Upper lobe of left lung (tissue), 6 donors: ENCODE measurements around the gene MMP23B. TPM values are rescaled to one million over a fixed set of nuclear protein-coding genes. Genes with fewer than 3 reads are reported as not detected.
"Not testable (repeated sequence)": the region's sequence is repeated elsewhere in the genome, so short reads cannot be mapped to it uniquely, and the experiment has no call there.

Experiments
- ATAC-seq, 2 donors: fragments of 200-7000 bp; cut with Tn5 transposase; one replicate each; pipeline ENCODE4 v1.9.1; 2022; ENCODE audit warnings: mild to moderate bottlenecking in 2 of 2, moderate library complexity in 2 of 2; ENCODE audit not compliant: low FRiP score in 2 of 2
- DNase-seq, 2 donors: peaks; one replicate each; pipeline ENCODE4 v3.0.0-alpha.2; 2019 to 2020
- H3K27ac ChIP-seq, 4 donors: fragments of 200-600 bp; sonication (generic); one replicate each; pipeline ENCODE4 v1.5.1; 2016 to 2019
- H3K27me3 ChIP-seq, 4 donors: fragments of 200-600 bp; sonication (generic); one replicate each; pipeline ENCODE4 v1.5.1; 2017 to 2019
- H3K36me3 ChIP-seq, 4 donors: fragments of 200-600 bp; sonication (generic); one replicate each; pipeline ENCODE4 v1.5.1; 2016 to 2019
- H3K4me1 ChIP-seq, 4 donors: fragments of 200-600 bp; sonication (generic); one replicate each; pipeline ENCODE4 v1.5.1; 2018 to 2019
- H3K4me3 ChIP-seq, 4 donors: fragments of 200-600 bp; sonication (generic); one replicate each; pipeline ENCODE4 v1.5.1; 2017 to 2019; ENCODE audit warnings: mild to moderate bottlenecking in 2 of 4, moderate library complexity in 1 of 4
- H3K9me3 ChIP-seq, 4 donors: fragments of 200-600 bp; sonication (generic); one replicate each; pipeline ENCODE4 v1.5.1; 2018 to 2019
- EP300 ChIP-seq, 4 donors: sonication (generic); formaldehyde crosslinking; IDR thresholded peaks; one replicate each; pipeline ENCODE4 v1.5.1; 2017; ENCODE audit warnings: antibody characterized with exemption in 4 of 4, control low read depth in 2 of 4
- POLR2A ChIP-seq, 4 donors: fragments of 450-650 bp; IDR thresholded peaks; one replicate each; pipeline ENCODE4 v1.5.1; 2016 to 2017; ENCODE audit warnings: antibody characterized with exemption in 4 of 4, mild to moderate bottlenecking in 2 of 4
- POLR2AphosphoS5 ChIP-seq, 2 donors: sonication (generic); formaldehyde crosslinking; IDR thresholded peaks; one replicate each; pipeline ENCODE4 v1.5.1; 2017; ENCODE audit warnings: antibody characterized with exemption in 2 of 2
- WGBS, 2 donors: methylation state at CpG; one replicate each; pipeline ENCODE4 v1.1.5; 2017 to 2018; 5-methylcytosine and 5-hydroxymethylcytosine counted together
- total RNA-seq, 6 donors: library from RNA; depleted of rRNA in 4 of 6; stranded (reverse); fragments of >200 nt in 4 of 6; gene quantifications; one replicate each; pipeline versions ENCODE4 v1.1.0 to v1.2.1, GENCODE V29; 2016 to 2021
- TF ChIP-seq, protein P1 (sequence below), 6 experiments: fragments of 450-650 bp in 4 of 6; fragments of 200-600 bp in 2 of 6; sonication (generic) in 2 of 6; IDR thresholded peaks; one replicate each; pipeline ENCODE4 v1.5.1; 2016 to 2019; ENCODE audit warnings: antibody characterized with exemption in 6 of 6
- donor health status: DM: no; HTN: no; CAD: no; lungs with moderate emphysema.
- donor health status: DM: no; HTN: yes; CAD: no; lungs with severe emphysema.

Gene MMP23B
- total RNA-seq, 6 donors from 2014 or later = 13.6 to 79.3 (median 33.0) TPM; not detected in 1

DNA sequence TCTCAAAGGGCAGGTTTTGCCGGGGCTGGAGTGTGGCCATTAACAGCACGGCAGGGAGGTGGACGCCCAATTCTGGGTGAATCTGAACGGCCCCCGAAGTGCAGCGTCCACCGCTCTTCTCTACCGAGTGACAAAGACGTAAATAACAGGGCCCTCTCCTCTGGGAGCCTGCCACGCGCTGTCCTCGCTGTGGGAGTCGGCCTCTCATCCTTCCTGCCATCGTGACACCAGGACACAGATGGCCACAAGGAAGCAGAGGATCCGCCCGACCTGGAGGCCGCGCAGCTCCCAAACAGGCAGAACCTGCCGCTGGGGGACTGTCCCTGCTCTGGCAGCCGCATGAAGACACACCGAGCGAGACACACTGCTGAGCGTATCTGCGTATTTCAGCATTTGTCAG, 38.9 kb downstream of the MMP23B start:
- H3K36me3 ChIP-seq = peaks cover 10 to 79% (median 54%) of the 10 kb centered on the region in 4 donors
- H3K4me3 ChIP-seq = no peak overlapping the region
- no peaks in the 10 kb centered on the region for H3K27me3 ChIP-seq
- no peaks in the 10 kb centered on the region for H3K4me1 ChIP-seq
- ATAC-seq (no peak), DNase-seq (no peak)
- TF ChIP-seq POLR2A (IDR thresholded peaks at IDR 0.05) (no peak), EP300 (IDR thresholded peaks at IDR 0.05) (no peak), POLR2AphosphoS5 (IDR thresholded peaks at IDR 0.05) (no peak)
- TF ChIP-seq, protein P1, sequence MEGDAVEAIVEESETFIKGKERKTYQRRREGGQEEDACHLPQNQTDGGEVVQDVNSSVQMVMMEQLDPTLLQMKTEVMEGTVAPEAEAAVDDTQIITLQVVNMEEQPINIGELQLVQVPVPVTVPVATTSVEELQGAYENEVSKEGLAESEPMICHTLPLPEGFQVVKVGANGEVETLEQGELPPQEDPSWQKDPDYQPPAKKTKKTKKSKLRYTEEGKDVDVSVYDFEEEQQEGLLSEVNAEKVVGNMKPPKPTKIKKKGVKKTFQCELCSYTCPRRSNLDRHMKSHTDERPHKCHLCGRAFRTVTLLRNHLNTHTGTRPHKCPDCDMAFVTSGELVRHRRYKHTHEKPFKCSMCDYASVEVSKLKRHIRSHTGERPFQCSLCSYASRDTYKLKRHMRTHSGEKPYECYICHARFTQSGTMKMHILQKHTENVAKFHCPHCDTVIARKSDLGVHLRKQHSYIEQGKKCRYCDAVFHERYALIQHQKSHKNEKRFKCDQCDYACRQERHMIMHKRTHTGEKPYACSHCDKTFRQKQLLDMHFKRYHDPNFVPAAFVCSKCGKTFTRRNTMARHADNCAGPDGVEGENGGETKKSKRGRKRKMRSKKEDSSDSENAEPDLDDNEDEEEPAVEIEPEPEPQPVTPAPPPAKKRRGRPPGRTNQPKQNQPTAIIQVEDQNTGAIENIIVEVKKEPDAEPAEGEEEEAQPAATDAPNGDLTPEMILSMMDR (IDR thresholded peaks at IDR 0.05) = no peak
- WGBS, 2 donors = 94 to 96% methylated on average over 24 of the region's 24 CpGs
- H3K27ac ChIP-seq = no peak overlapping the region
- no peaks in the 10 kb centered on the region for H3K9me3 ChIP-seq

- Histone ChIP-seq H3K9me3 (no peaks in the 10 kb centered on the region), H3K27ac (no peak overlapping the region), H3K36me3 (peaks cover 3 to 74% (median 48%) of the 10 kb centered on the region in 4 donors), H3K4me3 (no peak overlapping the region), H3K4me1 (no peaks in the 10 kb centered on the region), H3K27me3 (no peaks in the 10 kb centered on the region)
- DNase-seq (no peak), ATAC-seq (no peak)
- 89 to 94% methylated on average over 22 to 27 of the region's 27 CpGs for WGBS, 2 donors
- TF ChIP-seq, protein P1 (IDR thresholded peaks at IDR 0.05) = no peak
- TF ChIP-seq EP300 (IDR thresholded peaks at IDR 0.05) (no peak), POLR2A (IDR thresholded peaks at IDR 0.05) (no peak), POLR2AphosphoS5 (IDR thresholded peaks at IDR 0.05) (no peak)
Observed at GRCh38 chr1:1671365-1672119, 39.6 kb downstream of the MMP23B start.

DNA sequence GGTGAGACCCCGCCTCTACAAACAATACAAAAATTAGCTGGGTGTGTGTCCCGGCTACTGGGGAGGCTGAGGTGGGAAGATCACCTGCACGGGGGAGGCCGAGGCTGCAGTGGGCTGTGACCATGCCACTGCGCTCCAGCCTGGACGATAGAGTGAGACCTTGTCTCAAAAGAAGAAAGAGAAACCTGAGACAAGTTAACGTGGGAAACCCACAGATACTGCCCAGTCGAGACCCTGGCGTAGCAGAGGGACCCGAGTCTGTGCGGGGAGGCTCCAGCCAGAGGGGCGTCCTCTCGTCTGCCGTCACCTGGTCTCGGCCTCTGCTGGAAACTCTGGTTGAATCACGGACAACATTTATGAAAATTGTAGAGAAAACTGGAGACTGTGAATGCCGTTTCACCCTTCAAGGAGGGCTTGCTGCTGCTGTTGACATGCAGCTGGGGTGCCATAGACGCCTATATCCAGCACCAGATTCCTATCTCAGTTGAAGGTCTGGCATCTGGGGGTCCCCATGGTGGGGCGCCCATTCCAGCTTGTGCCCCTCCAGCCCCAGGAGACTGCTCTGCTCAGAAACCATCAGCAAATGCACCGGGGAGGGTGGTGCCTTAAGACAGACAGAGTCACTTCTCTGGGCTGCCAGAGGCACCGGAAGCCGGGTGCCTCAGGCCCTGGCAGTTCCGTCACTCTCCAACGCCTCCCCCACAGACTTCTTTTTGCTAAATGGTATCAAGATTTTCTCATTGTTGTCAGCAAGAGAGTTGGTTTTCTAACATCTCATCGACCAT, 40.4 kb downstream of the MMP23B start:
- no peaks in the 10 kb centered on the region for H3K4me1 ChIP-seq
- no peak overlapping the region for H3K27ac ChIP-seq
- DNase-seq = no peak
- no peak overlapping the region for H3K4me3 ChIP-seq
- no peaks in the 10 kb centered on the region for H3K27me3 ChIP-seq
- ATAC-seq = no peak
- H3K9me3 ChIP-seq = no peaks in the 10 kb centered on the region
- H3K36me3 ChIP-seq = peaks cover 3 to 67% (median 42%) of the 10 kb centered on the region in 4 donors
- 95 to 96% methylated on average over 24 to 25 of the region's 25 CpGs for WGBS, 2 donors
- TF ChIP-seq POLR2AphosphoS5 (IDR thresholded peaks at IDR 0.05) (no peak), POLR2A (IDR thresholded peaks at IDR 0.05) (no peak), EP300 (IDR thresholded peaks at IDR 0.05) (no peak)
- TF ChIP-seq, protein P1 (IDR thresholded peaks at IDR 0.05) = no peak

DNA sequence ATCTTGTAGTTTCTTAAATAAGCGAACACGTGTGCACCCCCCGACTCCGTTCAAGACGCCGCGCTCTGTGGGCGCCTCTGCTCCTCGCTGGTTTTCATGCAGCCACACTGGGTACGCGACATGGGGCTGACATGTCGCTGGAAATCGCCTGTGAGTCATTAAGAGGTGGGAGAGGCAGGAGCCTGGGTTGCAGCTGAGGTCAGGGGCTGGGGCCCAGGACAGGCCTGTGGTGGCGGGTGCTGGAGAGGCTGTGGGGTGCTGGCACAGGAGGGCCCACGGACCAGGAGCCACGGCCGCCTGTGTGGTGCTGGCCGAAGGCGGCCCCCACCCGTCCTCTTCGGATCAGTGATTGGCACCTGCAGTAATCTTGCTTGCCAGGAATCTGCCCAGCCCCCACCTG, 42.8 kb downstream of the MMP23B start:
- H3K4me3 ChIP-seq, H3K27me3 ChIP-seq, H3K27ac ChIP-seq, H3K9me3 ChIP-seq: not testable (repeated sequence)
- peak in 1 of 2 donors; percentile 72 for DNase-seq
- peak in 1 of 2 donors; percentile 12 for ATAC-seq
- peaks cover 7 to 20% (median 13%) of the 10 kb centered on the region in 4 donors for H3K4me1 ChIP-seq
- peaks cover under 1 to 46% (median 27%) of the 10 kb centered on the region in 4 donors for H3K36me3 ChIP-seq
- 91 to 92% methylated on average over 11 to 21 of the region's 21 CpGs for WGBS, 2 donors

DNA sequence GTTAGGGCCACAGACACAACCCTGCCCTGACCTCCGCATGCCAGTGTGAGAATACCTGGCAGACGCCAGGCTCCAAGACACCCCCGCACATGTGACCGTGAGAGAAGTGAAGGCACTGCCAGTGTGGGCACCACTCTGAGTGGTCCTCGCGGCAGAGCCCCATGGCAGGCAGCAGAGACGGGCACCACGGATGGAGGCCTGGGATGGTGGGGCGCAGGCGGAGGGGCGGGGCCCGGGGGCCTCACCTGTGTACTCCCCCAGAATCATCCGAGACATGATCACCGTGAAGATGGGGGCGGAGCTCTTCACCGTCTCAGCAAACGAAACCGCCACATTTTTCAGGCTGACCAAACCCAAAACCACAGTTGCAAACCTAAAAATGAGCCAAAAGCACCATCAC, 43.2 kb downstream of the MMP23B start:
- not testable (repeated sequence) for H3K4me3 ChIP-seq, H3K27ac ChIP-seq, H3K27me3 ChIP-seq, DNase-seq, ATAC-seq, H3K9me3 ChIP-seq
- Histone ChIP-seq H3K4me1 (peaks cover 7 to 20% (median 13%) of the 10 kb centered on the region in 4 donors), H3K36me3 (peaks cover 0 to 42% (median 23%) of the 10 kb centered on the region in 4 donors)
- 96% methylated on average over 15 of the region's 18 CpGs; no CpG with 5 or more reads in 1 of the 2 donors for WGBS, 2 donors

DNA sequence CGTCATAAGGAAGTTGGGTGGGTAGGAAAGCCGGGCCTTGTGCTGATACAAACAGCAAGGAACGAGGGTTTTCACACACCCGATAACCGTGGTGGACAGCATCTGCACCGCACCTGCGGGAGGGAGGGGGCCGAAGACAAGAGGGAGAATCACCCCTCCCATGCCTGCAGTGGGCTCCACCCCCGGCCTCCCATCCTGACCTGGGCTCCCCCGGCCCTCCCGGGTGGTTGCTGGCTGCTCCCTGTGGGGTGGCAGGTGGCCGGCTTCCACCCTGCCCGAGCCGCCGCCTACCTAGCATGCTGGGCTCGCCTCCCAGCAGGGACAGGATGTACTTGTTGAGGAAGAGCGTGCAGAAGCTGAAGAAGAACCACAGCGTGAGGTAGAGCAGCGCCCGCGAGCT, 44.1 kb downstream of the MMP23B start:
- H3K27ac ChIP-seq, H3K9me3 ChIP-seq, ATAC-seq, H3K4me3 ChIP-seq, H3K27me3 ChIP-seq, DNase-seq: not testable (repeated sequence)
- Histone ChIP-seq H3K36me3 (peaks cover 0 to 34% (median 17%) of the 10 kb centered on the region in 4 donors), H3K4me1 (peaks cover 7 to 24% (median 13%) of the 10 kb centered on the region in 4 donors)
- WGBS, 2 donors = 95% methylated on average over 4 of the region's 21 CpGs; no CpG with 5 or more reads in 1 of the 2 donors
